Measurements from ENCODE around the gene INPP5E. TPM values are rescaled to one million over a fixed set of nuclear protein-coding genes. Genes with fewer than 3 reads are reported as not detected.

INPP5E gene
- total RNA-seq, 2 experiments from 2014 or later = 17.2 to 19.4 TPM

- Histone ChIP-seq H3K27me3 (ENCODE audit: control insufficient read depth in 1 of 2, insufficient read depth in 2 of 2, low read length in 2 of 2) (no peaks in the 10 kb centered on the region), H3K4me3 (ENCODE audit: low read length) (no peak overlapping the region), H3K9me3 (ENCODE audit: control insufficient read depth in 1 of 2, insufficient read depth in 1 of 2, low read length in 2 of 2) (no peaks in the 10 kb centered on the region), H3K4me1 (ENCODE audit: insufficient read depth, low read length) (no peaks in the 10 kb centered on the region), H3K27ac (ENCODE audit: low read depth in 1 of 2, low read length in 2 of 2) (no peak overlapping the region), H3K36me3 (ENCODE audit: insufficient read depth, low read length) (peaks cover 86% of the 10 kb centered on the region)
- no peak overlapping the region for H3K4me3 Mint-ChIP-seq
- H3K36me3 Mint-ChIP-seq (ENCODE audit: low read depth) = peaks cover 86% of the 10 kb centered on the region
- no peaks in the 10 kb centered on the region for H3K9me3 Mint-ChIP-seq
- no peaks in the 10 kb centered on the region for H3K27me3 Mint-ChIP-seq
- H3K4me1 Mint-ChIP-seq (ENCODE audit: low read depth) = no peaks in the 10 kb centered on the region
- DNase-seq (no peak), ATAC-seq (ENCODE audit: poor library complexity) (no peak)
- no peak for TF ChIP-seq CTCF (IDR thresholded peaks at IDR 0.05)
- ChIA-PET CTCF (no interaction called here), POLR2A (no interaction called here)
- intact Hi-C loops (cut with DNase I, micrococcal nuclease) = no loop called here
- H3K27ac Mint-ChIP-seq = no peak overlapping the region
Measured at GRCh38 chr9:136448655-136449054, 9.0 kb upstream of the INPP5E start.

DNA sequence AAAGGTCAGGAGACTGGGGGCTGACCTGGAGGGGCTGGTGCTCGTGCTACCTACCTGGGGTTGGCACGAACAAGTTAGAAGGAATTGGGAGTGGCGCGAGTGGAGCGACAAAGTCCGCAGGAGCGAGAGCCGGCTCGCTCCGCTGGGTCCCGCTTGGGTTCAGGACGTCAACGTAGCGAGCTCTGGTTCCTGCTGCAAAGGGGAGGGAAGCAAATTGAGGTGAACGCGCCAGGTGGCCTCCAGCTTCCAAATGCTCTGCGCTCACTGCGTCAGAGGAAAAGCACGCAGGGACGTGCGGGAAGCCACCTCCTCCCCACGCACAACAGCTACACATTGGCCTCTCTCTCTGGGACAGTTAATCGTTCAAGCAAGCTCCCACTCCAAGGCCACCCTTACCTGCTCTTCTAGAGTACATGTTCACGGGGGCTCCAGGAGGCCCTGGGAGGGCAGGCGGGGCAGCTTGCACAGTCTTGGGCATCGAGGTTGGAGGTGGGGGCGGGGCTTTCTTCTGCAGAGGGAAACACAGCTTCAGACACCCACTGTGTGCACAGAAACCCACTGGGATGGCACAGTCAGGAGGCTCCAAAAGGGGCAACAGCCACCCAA lies 7.6 kb upstream of the INPP5E start:
- H3K27me3 ChIP-seq (ENCODE audit: control insufficient read depth in 1 of 2, insufficient read depth in 2 of 2, low read length in 2 of 2) = no peaks in the 10 kb centered on the region
- ATAC-seq (ENCODE audit: poor library complexity) = no peak
- no peaks in the 10 kb centered on the region for H3K4me1 Mint-ChIP-seq (ENCODE audit: low read depth)
- ChIA-PET CTCF (interaction anchor here (0.5 kb wide), 1 partner anchor 115 kb away, joined by 4 read pairs; no protein-coding TSS in a partner anchor), POLR2A (no interaction called here)
- H3K36me3 ChIP-seq (ENCODE audit: insufficient read depth, low read length) = peaks cover 90% of the 10 kb centered on the region
- H3K9me3 ChIP-seq (ENCODE audit: control insufficient read depth in 1 of 2, insufficient read depth in 1 of 2, low read length in 2 of 2) = no peaks in the 10 kb centered on the region
- intact Hi-C loops (cut with DNase I, micrococcal nuclease) = no loop called here
- no peaks in the 10 kb centered on the region for H3K4me1 ChIP-seq (ENCODE audit: insufficient read depth, low read length)
- H3K9me3 Mint-ChIP-seq = no peaks in the 10 kb centered on the region
- H3K4me3 Mint-ChIP-seq = no peak overlapping the region
- DNase-seq = peak in 1 of 14 experiments; percentile 18
- peaks cover 92% of the 10 kb centered on the region for H3K36me3 Mint-ChIP-seq (ENCODE audit: low read depth)
- H3K4me3 ChIP-seq (ENCODE audit: low read length) = no peak overlapping the region
- H3K27me3 Mint-ChIP-seq = no peaks in the 10 kb centered on the region
- no peak overlapping the region for H3K27ac Mint-ChIP-seq
- TF ChIP-seq CTCF (IDR thresholded peaks at IDR 0.05) = no peak
- no peak overlapping the region for H3K27ac ChIP-seq (ENCODE audit: low read depth in 1 of 2, low read length in 2 of 2)

DNA sequence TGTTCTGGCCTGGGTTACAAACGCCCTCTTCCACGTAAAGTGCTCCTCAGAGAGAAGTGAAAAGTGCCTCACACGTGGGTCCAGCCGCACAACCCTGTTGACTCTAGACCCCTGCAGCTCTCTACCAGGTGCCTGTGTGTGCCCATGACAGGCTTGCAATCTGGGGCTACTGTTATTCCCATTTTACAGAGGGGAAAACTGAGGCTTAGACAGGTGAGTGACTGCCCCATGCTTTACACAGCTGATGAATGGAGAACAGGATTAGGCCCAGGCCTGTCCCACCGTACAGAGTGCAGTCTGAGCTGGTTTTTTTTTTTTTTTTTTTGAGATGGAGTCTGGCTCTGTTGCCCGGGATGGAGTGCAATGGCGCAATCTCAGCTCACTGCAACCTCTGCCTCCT lies 6.2 kb upstream of the INPP5E start:
- no peaks in the 10 kb centered on the region for H3K9me3 Mint-ChIP-seq
- H3K27me3 Mint-ChIP-seq = no peaks in the 10 kb centered on the region
- POLR2A ChIA-PET = interaction anchor here (0.7 kb wide), 2 partner anchors 12 to 38 kb away, joined by 3 to 5 read pairs; no protein-coding TSS in a partner anchor
- Histone ChIP-seq H3K4me1 (ENCODE audit: insufficient read depth, low read length) (no peaks in the 10 kb centered on the region), H3K27ac (ENCODE audit: low read depth in 1 of 2, low read length in 2 of 2) (no peak overlapping the region), H3K27me3 (ENCODE audit: control insufficient read depth in 1 of 2, insufficient read depth in 2 of 2, low read length in 2 of 2) (no peaks in the 10 kb centered on the region), H3K4me3 (ENCODE audit: low read length) (no peak overlapping the region), H3K9me3 (ENCODE audit: control insufficient read depth in 1 of 2, insufficient read depth in 1 of 2, low read length in 2 of 2) (no peaks in the 10 kb centered on the region), H3K36me3 (ENCODE audit: insufficient read depth, low read length) (peaks cover 91% of the 10 kb centered on the region)
- DNase-seq = no peak
- peaks cover 93% of the 10 kb centered on the region for H3K36me3 Mint-ChIP-seq (ENCODE audit: low read depth)
- TF ChIP-seq CTCF (IDR thresholded peaks at IDR 0.05) = no peak
- H3K27ac Mint-ChIP-seq = no peak overlapping the region
- no peak overlapping the region for H3K4me3 Mint-ChIP-seq
- ATAC-seq (ENCODE audit: poor library complexity) = no peak
- CTCF ChIA-PET = no interaction called here
- intact Hi-C loops (cut with DNase I, micrococcal nuclease) = no loop called here
- no peaks in the 10 kb centered on the region for H3K4me1 Mint-ChIP-seq (ENCODE audit: low read depth)
